Epidermal melanocyte (primary cell): Measurements from ENCODE around the gene SNED1.

Experiments
- DNase-seq: peaks from one replicate; pipeline ENCODE4 v3.0.0; 2011; ENCODE audit warnings: low spot score; ENCODE audit not compliant: insufficient read length

SNED1 gene

DNA sequence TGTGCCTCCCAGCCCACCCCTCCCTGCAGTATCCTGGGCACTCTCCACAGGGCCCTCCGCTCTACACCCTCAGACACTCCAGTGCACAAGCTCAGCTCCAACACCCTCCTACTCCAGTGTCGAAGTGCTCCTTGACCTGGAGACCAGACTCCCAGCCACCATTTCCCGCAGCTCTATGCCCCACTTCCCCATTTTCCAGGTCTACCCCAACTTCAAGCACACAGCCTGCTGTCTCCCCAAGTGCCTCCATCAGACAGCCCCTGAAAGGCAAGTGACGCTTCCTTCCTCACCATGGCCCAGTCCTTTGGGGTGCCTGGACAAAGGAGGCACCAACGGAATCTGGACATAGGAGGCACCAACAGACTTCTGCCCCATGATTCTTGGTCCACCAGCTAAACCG lies 143.6 kb downstream of the SNED1 start:
- no peak for DNase-seq

GRCh38 chr2:241142593-241142992 lies 144.2 kb downstream of the SNED1 start:
- DNase-seq = no peak
